HG03565 (cell line): ENCODE results near the gene NAALADL2.

Experiments
- ATAC-seq: cut with Tn5 transposase; IDR thresholded peaks from one replicate; pipeline ENCODE4 v1.9.1; 2021; ENCODE audit warnings: mild to moderate bottlenecking, moderate library complexity; ENCODE audit not compliant: unreplicated experiment

NAALADL2 gene

GRCh38 chr3:174859114-174859735, at the start of gene NAALADL2:
NAALADL2 (plus strand) TSS chr3:174859334.
- no peak for ATAC-seq

- ATAC-seq, result no peak
These were observed 48.9 kb upstream of the NAALADL2 start for GRCh38 chr3:174810254-174810653.

- no peak for ATAC-seq
These were observed 46.8 kb upstream of the NAALADL2 start for GRCh38 chr3:174812172-174812862.

GRCh38 chr3:174815750-174816149, 43.4 kb upstream of the NAALADL2 start:
- ATAC-seq, result no peak

- ATAC-seq, result no peak
These were observed 38.2 kb upstream of the NAALADL2 start for GRCh38 chr3:174820885-174821284.

- ATAC-seq, result no peak
These were observed 37.7 kb upstream of the NAALADL2 start for GRCh38 chr3:174821477-174821876.

- ATAC-seq, result no peak
These were observed 36.8 kb upstream of the NAALADL2 start for GRCh38 chr3:174822320-174822719.

GRCh38 chr3:174826069-174826468, 33.1 kb upstream of the NAALADL2 start:
- no peak for ATAC-seq

GRCh38 chr3:174844746-174845145, 14.4 kb upstream of the NAALADL2 start:
- no peak for ATAC-seq

GRCh38 chr3:174846055-174846454, 13.1 kb upstream of the NAALADL2 start:
- ATAC-seq, result no peak

- ATAC-seq, result no peak
These were observed 4.1 kb upstream of the NAALADL2 start for GRCh38 chr3:174854987-174855386.

GRCh38 chr3:174857301-174857700, 1.8 kb upstream of the NAALADL2 start:
- ATAC-seq, result no peak

- ATAC-seq, result no peak
These were observed 781 bp upstream of the NAALADL2 start for GRCh38 chr3:174858353-174858752.

GRCh38 chr3:174859756-174860155, 622 bp downstream of the NAALADL2 start:
- no peak for ATAC-seq

- no peak for ATAC-seq
These were observed 3.0 kb downstream of the NAALADL2 start for GRCh38 chr3:174862101-174862500.

- no peak for ATAC-seq
These were observed 3.5 kb downstream of the NAALADL2 start for GRCh38 chr3:174862666-174863065.

- ATAC-seq, result no peak
These were observed 4.4 kb downstream of the NAALADL2 start for GRCh38 chr3:174863488-174863887.

GRCh38 chr3:174869448-174869847, 10.3 kb downstream of the NAALADL2 start:
- no peak for ATAC-seq

- no peak for ATAC-seq
These were observed 14.9 kb downstream of the NAALADL2 start for GRCh38 chr3:174873832-174874657.

GRCh38 chr3:174882789-174883188, 23.7 kb downstream of the NAALADL2 start:
- ATAC-seq, result no peak

GRCh38 chr3:174883881-174884675, 24.9 kb downstream of the NAALADL2 start:
- no peak for ATAC-seq
